HepG2 (cell line): Measurements from ENCODE around the gene PLSCR3.

Source experiments
- HDAC1 ChIP-seq: sonication (generic); formaldehyde crosslinking; IDR thresholded peaks from 2 replicates; pipeline ENCODE4 v1.5.1; 2020; ENCODE audit warnings: mild to moderate bottlenecking, missing genetic modification reagents
- KDM2A ChIP-seq: sonication (generic); formaldehyde crosslinking; IDR thresholded peaks from 2 replicates; pipeline ENCODE4 v1.4.0; 2020; ENCODE audit warnings: low read depth, missing genetic modification reagents, borderline replicate concordance
- KLF16 ChIP-seq, 2 experiments: sonication (generic) in 1 of 2; formaldehyde crosslinking in 1 of 2; IDR thresholded peaks; 2 replicates each; pipeline versions ENCODE4 v1.6.1 to v1.8.0; 2016 to 2023; ENCODE audit warnings: missing genetic modification reagents in 2 of 2, missing compliant biosample characterization in 1 of 2
- POLR2AphosphoS5 ChIP-seq: IDR thresholded peaks from 2 replicates; pipeline ENCODE4 v1.6.1; 2012; ENCODE audit warnings: low read depth, low read length
- RBAK ChIP-seq: sonication (generic); formaldehyde crosslinking; IDR thresholded peaks from 2 replicates; pipeline ENCODE4 v1.5.1; 2020; ENCODE audit warnings: mild to moderate bottlenecking, missing genetic modification reagents
- ZNF652 ChIP-seq: IDR thresholded peaks from 2 replicates; pipeline ENCODE4 v1.6.1; 2016; ENCODE audit warnings: low read depth, borderline replicate concordance
- TF ChIP-seq, protein P1 (sequence below), 2 experiments: sonication (generic) in 1 of 2; formaldehyde crosslinking in 1 of 2; IDR thresholded peaks; 2 replicates each; pipeline versions ENCODE4 v1.5.1 to v1.6.1; 2011 to 2020; ENCODE audit warnings: borderline replicate concordance in 1 of 2, low read depth in 1 of 2, low read length in 1 of 2, mild to moderate bottlenecking in 1 of 2, missing genetic modification reagents in 1 of 2, moderate library complexity in 1 of 2
- TF ChIP-seq, protein P2 (sequence below): fragments of 450-650 bp; IDR thresholded peaks from 2 replicates; pipeline ENCODE4 v1.6.1; 2016
- TF ChIP-seq, protein P3 (sequence below): sonication (generic); formaldehyde crosslinking; IDR thresholded peaks from 2 replicates; pipeline ENCODE4 v1.4.0; 2020; ENCODE audit warnings: missing genetic modification reagents
- TF ChIP-seq, protein P4 (sequence below): sonication (generic); formaldehyde crosslinking; IDR thresholded peaks from 2 replicates; pipeline ENCODE4 v1.5.0; 2020; ENCODE audit warnings: mild to moderate bottlenecking, missing genetic modification reagents, moderate library complexity
- TF ChIP-seq, protein P5 (sequence below): sonication (generic); formaldehyde crosslinking; IDR thresholded peaks from 2 replicates; pipeline ENCODE4 v1.8.1; 2023; ENCODE audit warnings: mild to moderate bottlenecking, missing genetic modification reagents, borderline replicate concordance

DNA sequence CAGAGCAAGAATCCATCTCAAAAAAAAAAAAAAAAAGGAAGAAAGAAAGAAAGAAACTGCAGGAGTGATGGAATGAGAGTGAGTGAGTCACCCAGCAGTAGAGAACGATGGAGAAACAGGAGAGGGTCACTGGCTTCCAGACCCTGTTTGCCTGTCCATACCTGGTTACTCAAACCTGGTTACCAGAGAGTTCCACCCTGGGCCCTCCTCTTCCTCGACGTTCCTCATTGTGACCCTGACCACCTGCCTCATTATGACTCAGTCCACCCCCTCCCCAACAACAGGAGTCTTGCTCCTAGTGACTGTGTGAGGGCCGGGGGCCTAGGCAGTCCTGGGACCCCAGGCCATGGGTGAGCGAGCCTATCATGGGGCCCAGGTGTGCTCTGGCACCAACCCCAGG lies 34.2 kb upstream of the PLSCR3 start, which contains the start of gene SPEM3:
- no peak for TF ChIP-seq HDAC1 (CRISPR knock-in tag)
- TF ChIP-seq, protein P1, sequence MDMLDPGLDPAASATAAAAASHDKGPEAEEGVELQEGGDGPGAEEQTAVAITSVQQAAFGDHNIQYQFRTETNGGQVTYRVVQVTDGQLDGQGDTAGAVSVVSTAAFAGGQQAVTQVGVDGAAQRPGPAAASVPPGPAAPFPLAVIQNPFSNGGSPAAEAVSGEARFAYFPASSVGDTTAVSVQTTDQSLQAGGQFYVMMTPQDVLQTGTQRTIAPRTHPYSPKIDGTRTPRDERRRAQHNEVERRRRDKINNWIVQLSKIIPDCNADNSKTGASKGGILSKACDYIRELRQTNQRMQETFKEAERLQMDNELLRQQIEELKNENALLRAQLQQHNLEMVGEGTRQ (IDR thresholded peaks at IDR 0.05; ENCODE audit: low read depth, low read length): no peak
- TF ChIP-seq, protein P1 (CRISPR knock-in tag; IDR thresholded peaks at IDR 0.05; ENCODE audit: borderline replicate concordance): no peak
- TF ChIP-seq, protein P2, sequence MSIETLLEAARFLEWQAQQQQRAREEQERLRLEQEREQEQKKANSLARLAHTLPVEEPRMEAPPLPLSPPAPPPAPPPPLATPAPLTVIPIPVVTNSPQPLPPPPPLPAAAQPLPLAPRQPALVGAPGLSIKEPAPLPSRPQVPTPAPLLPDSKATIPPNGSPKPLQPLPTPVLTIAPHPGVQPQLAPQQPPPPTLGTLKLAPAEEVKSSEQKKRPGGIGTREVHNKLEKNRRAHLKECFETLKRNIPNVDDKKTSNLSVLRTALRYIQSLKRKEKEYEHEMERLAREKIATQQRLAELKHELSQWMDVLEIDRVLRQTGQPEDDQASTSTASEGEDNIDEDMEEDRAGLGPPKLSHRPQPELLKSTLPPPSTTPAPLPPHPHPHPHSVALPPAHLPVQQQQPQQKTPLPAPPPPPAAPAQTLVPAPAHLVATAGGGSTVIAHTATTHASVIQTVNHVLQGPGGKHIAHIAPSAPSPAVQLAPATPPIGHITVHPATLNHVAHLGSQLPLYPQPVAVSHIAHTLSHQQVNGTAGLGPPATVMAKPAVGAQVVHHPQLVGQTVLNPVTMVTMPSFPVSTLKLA: no peak
- TF ChIP-seq, protein P3, sequence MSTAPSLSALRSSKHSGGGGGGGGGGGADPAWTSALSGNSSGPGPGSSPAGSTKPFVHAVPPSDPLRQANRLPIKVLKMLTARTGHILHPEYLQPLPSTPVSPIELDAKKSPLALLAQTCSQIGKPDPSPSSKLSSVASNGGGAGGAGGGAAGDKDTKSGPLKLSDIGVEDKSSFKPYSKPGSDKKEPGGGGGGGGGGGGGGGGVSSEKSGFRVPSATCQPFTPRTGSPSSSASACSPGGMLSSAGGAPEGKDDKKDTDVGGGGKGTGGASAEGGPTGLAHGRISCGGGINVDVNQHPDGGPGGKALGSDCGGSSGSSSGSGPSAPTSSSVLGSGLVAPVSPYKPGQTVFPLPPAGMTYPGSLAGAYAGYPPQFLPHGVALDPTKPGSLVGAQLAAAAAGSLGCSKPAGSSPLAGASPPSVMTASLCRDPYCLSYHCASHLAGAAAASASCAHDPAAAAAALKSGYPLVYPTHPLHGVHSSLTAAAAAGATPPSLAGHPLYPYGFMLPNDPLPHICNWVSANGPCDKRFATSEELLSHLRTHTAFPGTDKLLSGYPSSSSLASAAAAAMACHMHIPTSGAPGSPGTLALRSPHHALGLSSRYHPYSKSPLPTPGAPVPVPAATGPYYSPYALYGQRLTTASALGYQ (CRISPR knock-in tag): no peak
- TF ChIP-seq POLR2AphosphoS5: no peak
- no peak for TF ChIP-seq ZNF652
- TF ChIP-seq RBAK (CRISPR knock-in tag): no peak
- no peak for TF ChIP-seq KDM2A (CRISPR knock-in tag)
- TF ChIP-seq, protein P4, sequence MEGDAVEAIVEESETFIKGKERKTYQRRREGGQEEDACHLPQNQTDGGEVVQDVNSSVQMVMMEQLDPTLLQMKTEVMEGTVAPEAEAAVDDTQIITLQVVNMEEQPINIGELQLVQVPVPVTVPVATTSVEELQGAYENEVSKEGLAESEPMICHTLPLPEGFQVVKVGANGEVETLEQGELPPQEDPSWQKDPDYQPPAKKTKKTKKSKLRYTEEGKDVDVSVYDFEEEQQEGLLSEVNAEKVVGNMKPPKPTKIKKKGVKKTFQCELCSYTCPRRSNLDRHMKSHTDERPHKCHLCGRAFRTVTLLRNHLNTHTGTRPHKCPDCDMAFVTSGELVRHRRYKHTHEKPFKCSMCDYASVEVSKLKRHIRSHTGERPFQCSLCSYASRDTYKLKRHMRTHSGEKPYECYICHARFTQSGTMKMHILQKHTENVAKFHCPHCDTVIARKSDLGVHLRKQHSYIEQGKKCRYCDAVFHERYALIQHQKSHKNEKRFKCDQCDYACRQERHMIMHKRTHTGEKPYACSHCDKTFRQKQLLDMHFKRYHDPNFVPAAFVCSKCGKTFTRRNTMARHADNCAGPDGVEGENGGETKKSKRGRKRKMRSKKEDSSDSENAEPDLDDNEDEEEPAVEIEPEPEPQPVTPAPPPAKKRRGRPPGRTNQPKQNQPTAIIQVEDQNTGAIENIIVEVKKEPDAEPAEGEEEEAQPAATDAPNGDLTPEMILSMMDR (CRISPR knock-in tag): no peak
- TF ChIP-seq, protein P5, sequence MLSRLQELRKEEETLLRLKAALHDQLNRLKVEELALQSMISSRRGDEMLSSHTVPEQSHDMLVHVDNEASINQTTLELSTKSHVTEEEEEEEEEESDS (CRISPR knock-in tag): no peak
- no peak for TF ChIP-seq KLF16 (CRISPR knock-in tag; IDR thresholded peaks at IDR 0.05)
